Neural crest cell (in vitro differentiated cells): Measurements from ENCODE around the gene DNM1L. TPM values are rescaled to one million over a fixed set of nuclear protein-coding genes. Genes with fewer than 3 reads are reported as not detected.

Experiments used
- DNase-seq: peaks from one replicate; pipeline ENCODE4 v3.0.0; 2021; ENCODE audit warnings: low read depth, mixed read lengths, low spot score
- H3K27ac Mint-ChIP-seq: one replicate; pipeline ENCODE4 v1.8.0; 2021; ENCODE audit warnings: mild to moderate bottlenecking, mixed read lengths; ENCODE audit not compliant: unreplicated experiment
- H3K27me3 Mint-ChIP-seq: 2 replicates; pipeline ENCODE4 v1.8.0; 2021; ENCODE audit warnings: low read depth, mild to moderate bottlenecking, mixed read lengths
- H3K36me3 Mint-ChIP-seq: 2 replicates; pipeline ENCODE4 v1.8.0; 2021; ENCODE audit warnings: low read depth, mild to moderate bottlenecking, mixed read lengths
- H3K4me1 Mint-ChIP-seq: 2 replicates; pipeline ENCODE4 v1.8.0; 2021; ENCODE audit warnings: mixed read lengths
- H3K4me3 Mint-ChIP-seq: one replicate; pipeline ENCODE4 v1.8.0; 2021; ENCODE audit warnings: mild to moderate bottlenecking, mixed read lengths
- H3K9me3 Mint-ChIP-seq: 2 replicates; pipeline ENCODE4 v1.8.0; 2021; ENCODE audit warnings: mixed read lengths
- CTCF ChIP-seq: fragments of 200-600 bp; sonication (generic); conservative IDR thresholded peaks from 2 replicates; pipeline ENCODE4 v1.5.0; 2021; ENCODE audit warnings: antibody characterized with exemption, mild to moderate bottlenecking
- total RNA-seq: library from RNA; stranded (reverse); gene quantifications from 2 replicates; pipeline ENCODE4 v1.2.1, GENCODE V29; 2021

DNM1L gene
- total RNA-seq, 1 donor from 2014 or later = 92.3 TPM

GRCh38 chr12:32768518-32768917 is 89.4 kb downstream of the DNM1L start:
- DNase-seq = no peak
- H3K4me1 Mint-ChIP-seq = no peaks in the 10 kb centered on the region

DNA sequence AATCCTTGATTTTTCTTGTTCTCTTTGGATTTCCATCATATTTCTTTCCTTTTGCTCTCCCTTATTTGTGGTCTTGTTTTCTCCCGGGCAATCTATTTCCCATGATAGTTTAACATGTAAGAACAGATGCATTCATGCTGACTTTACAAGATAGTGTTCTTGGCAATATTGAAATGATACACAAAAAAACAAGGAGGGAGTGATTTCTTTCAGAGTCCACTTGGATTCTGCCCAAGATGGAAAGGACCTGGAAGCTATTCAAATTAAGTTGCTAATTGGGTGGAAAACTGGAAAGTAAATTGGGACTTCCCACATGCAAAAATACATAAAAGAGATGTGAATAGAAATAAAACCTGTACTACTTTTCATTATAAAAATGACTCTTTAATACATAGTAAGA is 91.0 kb downstream of the DNM1L start:
- Mint-ChIP-seq H3K4me1 (no peaks in the 10 kb centered on the region), H3K27me3 (peaks cover 26% of the 10 kb centered on the region), H3K4me3 (no peak overlapping the region), H3K27ac (no peak overlapping the region), H3K36me3 (no peaks in the 10 kb centered on the region), H3K9me3 (no peaks in the 10 kb centered on the region)
- DNase-seq = no peak
- TF ChIP-seq CTCF = no peak

More at GRCh38 chr12:32768518-32768917, 89.4 kb downstream of the DNM1L start:
- no peak overlapping the region for H3K27ac Mint-ChIP-seq
- no peaks in the 10 kb centered on the region for H3K9me3 Mint-ChIP-seq
- peaks cover 22% of the 10 kb centered on the region for H3K27me3 Mint-ChIP-seq
- H3K36me3 Mint-ChIP-seq = no peaks in the 10 kb centered on the region
- no peak for TF ChIP-seq CTCF
- H3K4me3 Mint-ChIP-seq = no peak overlapping the region

DNA sequence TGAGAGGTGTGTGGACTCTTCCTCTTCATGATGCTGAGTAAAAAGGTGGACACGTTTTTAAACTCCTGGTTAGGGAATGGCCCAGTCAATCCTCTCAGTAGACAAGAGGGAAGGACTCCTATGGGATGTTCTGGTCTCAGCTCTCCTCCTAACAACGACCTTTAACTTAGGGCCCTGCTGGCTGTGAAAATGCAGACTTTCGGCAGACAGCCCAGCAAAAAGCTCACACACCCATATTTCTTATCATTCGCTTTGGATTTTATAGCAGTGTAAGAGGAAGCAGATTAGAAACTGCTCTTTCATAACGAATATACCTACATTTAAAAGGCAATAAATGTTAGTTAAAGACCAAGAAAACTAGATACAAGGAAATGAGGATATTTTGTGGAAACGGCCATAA is 94.6 kb downstream of the DNM1L start:
- Mint-ChIP-seq H3K4me3 (no peak overlapping the region), H3K27ac (no peak overlapping the region), H3K9me3 (no peaks in the 10 kb centered on the region), H3K36me3 (no peaks in the 10 kb centered on the region), H3K4me1 (no peaks in the 10 kb centered on the region), H3K27me3 (peaks cover 30% of the 10 kb centered on the region)
- no peak for DNase-seq
- no peak for TF ChIP-seq CTCF

DNA sequence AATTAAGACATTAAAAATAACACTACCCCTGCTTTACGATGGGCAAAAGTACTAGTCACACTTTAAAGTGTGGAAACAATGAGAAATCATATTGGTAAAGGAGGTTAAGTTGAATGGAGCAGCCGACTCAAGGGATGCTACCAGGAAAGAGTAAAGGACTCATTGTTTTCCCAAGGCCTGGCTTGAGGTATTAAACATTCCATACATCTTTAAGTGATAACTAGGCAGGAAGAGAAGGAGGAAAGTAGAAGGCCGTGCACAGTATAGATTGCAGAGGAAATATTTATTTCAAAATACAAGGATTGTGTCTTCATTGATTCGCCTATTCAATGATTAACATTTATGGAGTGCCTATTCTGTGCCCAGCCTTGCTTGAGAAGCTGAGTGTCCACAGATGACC is 97.2 kb downstream of the DNM1L start:
- no peaks in the 10 kb centered on the region for H3K9me3 Mint-ChIP-seq
- peaks cover 27% of the 10 kb centered on the region for H3K27me3 Mint-ChIP-seq
- TF ChIP-seq CTCF = no peak
- no peaks in the 10 kb centered on the region for H3K4me1 Mint-ChIP-seq
- H3K4me3 Mint-ChIP-seq = no peak overlapping the region
- H3K27ac Mint-ChIP-seq = no peak overlapping the region
- no peak for DNase-seq
- H3K36me3 Mint-ChIP-seq = no peaks in the 10 kb centered on the region

DNA sequence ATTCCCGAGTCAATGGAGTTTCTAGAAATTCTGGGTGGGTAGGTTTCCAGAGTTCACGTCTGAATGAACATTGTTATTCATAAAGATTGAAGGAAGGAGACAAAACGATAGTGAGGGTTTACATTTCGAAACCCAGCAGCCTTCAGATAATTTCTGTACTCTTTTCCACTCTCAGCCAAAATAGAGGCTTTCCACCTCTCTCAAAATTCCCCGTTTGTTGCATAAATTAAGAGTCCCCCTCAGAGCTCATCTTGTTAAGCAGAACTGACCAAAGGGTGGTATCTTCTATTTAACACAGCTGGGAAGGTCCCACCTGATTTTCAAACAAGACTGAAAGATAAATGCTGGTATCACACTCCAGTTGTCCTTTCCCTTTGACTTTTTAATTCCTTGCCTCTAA is 98.1 kb downstream of the DNM1L start:
- Mint-ChIP-seq H3K4me3 (no peak overlapping the region), H3K27ac (no peak overlapping the region), H3K36me3 (no peaks in the 10 kb centered on the region), H3K27me3 (peaks cover 25% of the 10 kb centered on the region), H3K4me1 (no peaks in the 10 kb centered on the region), H3K9me3 (no peaks in the 10 kb centered on the region)
- no peak for TF ChIP-seq CTCF
- no peak for DNase-seq

DNA sequence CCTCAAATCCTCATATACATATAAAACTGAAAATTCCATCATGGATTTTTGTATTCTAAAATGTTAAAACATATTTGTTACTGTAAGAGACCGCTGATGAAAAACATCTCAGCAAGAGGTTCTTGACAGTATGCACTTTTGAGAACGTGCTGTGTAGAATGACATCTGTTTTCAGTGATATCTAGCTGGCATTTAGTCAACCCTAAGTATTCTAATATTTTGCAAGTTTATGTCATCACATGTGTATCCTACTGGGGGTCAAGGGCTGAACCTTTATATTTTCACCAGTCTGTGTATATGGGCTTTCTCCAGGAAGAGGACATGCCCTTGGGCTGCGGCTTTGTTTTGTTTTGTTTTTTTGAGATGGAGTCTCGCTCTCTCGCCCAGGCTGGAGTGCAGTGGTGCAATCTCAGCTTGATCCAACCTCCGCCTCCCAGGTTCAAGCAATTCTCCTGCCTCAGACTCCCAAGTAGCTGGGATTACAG is 98.6 kb downstream of the DNM1L start:
- Mint-ChIP-seq H3K4me1 (no peaks in the 10 kb centered on the region), H3K4me3 (no peak overlapping the region)

More for the DNA sequence above, 98.6 kb downstream of the DNM1L start:
- no peaks in the 10 kb centered on the region for H3K36me3 Mint-ChIP-seq
- no peak for DNase-seq
- H3K9me3 Mint-ChIP-seq = no peaks in the 10 kb centered on the region
- H3K27ac Mint-ChIP-seq = no peak overlapping the region
- TF ChIP-seq CTCF = no peak
- H3K27me3 Mint-ChIP-seq = peaks cover 23% of the 10 kb centered on the region
